Activated CD4-positive, alpha-beta memory T cell treated with anti-CD3 and anti-CD28 coated beads, Interleukin-2, amount 10 ng/mL, durations not matched to agents 7 days and 5 days (primary cell): ENCODE measurements around the gene TAPBP. TPM values are rescaled to one million over a fixed set of nuclear protein-coding genes. Genes with fewer than 3 reads are reported as not detected.

Experiments used
- total RNA-seq, 2 experiments: library from RNA; stranded (reverse); gene quantifications; one replicate each; pipeline ENCODE4 v1.2.3, GENCODE V29; 2021

Gene TAPBP
- total RNA-seq, 2 experiments from 2014 or later: 243 to 249 TPM

Other genes starting within 250 kb of the TAPBP start
- 100 to 1,000 TPM; 173 to 176 TPM for gene HLA-DPA1, start 240.4 kb downstream of the TAPBP start, total RNA-seq
- gene HLA-DPB1, start 238.1 kb downstream of the TAPBP start, total RNA-seq: 10 to 100 TPM; 89.8 to 95.6 TPM
- gene COL11A2, start 121.6 kb downstream of the TAPBP start, total RNA-seq: under 1 TPM; 0.53 to 0.60 TPM
- 10 to 100 TPM; 44.0 to 45.0 TPM for gene RXRB, start 113.4 kb downstream of the TAPBP start, total RNA-seq
- gene SLC39A7, start 113.2 kb downstream of the TAPBP start, total RNA-seq: 10 to 100 TPM; 52.8 to 53.8 TPM
- 10 to 100 TPM; 11.4 to 13.0 TPM for gene HSD17B8, start 109.4 kb downstream of the TAPBP start, total RNA-seq
- gene RING1, start 105.6 kb downstream of the TAPBP start, total RNA-seq: 10 to 100 TPM; 29.7 to 32.1 TPM
- gene VPS52, start 42.2 kb downstream of the TAPBP start, total RNA-seq: 10 to 100 TPM; 53.1 to 59.7 TPM
- 1,000 to 10,000 TPM; 2,403 to 2,442 TPM for gene RPS18, start 42.0 kb downstream of the TAPBP start, total RNA-seq
- gene B3GALT4, start 37.0 kb downstream of the TAPBP start, total RNA-seq: 10 to 100 TPM; 25.2 to 26.5 TPM
- 10 to 100 TPM; 37.5 to 41.7 TPM for gene WDR46, start 24.8 kb downstream of the TAPBP start, total RNA-seq
- gene PFDN6, start 24.5 kb downstream of the TAPBP start, total RNA-seq: 10 to 100 TPM; 63.5 to 65.0 TPM
- 10 to 100 TPM; 44.3 to 45.1 TPM for gene RGL2, start 15.1 kb downstream of the TAPBP start, total RNA-seq
- gene ZBTB22, start 3.7 kb upstream of the TAPBP start, total RNA-seq: 10 to 100 TPM; 16.5 to 18.0 TPM
- gene DAXX, start 8.9 kb upstream of the TAPBP start, total RNA-seq: 100 to 1,000 TPM in 1 of 2 experiments, 10 to 100 TPM in 1; 95.7 to 103 TPM
- gene KIFC1, start 77.7 kb upstream of the TAPBP start, total RNA-seq: 100 to 1,000 TPM; 125 to 127 TPM
- 10 to 100 TPM; 46.4 to 51.4 TPM for gene PHF1, start 96.9 kb upstream of the TAPBP start, total RNA-seq
- 100 to 1,000 TPM; 243 TPM for gene CUTA, start 104.0 kb upstream of the TAPBP start, total RNA-seq
- gene SYNGAP1, start 106.0 kb upstream of the TAPBP start, total RNA-seq: 10 to 100 TPM; 35.3 to 39.7 TPM
- 1 to 10 TPM; 6.9 to 7.4 TPM for gene ZBTB9, start 140.5 kb upstream of the TAPBP start, total RNA-seq